GM23338 (cell line): ENCODE results near the gene LURAP1L. TPM values are rescaled to one million over a fixed set of nuclear protein-coding genes. Genes with fewer than 3 reads are reported as not detected.

Experiments
- ATAC-seq: fragments of 200-7000 bp; cut with Tn5 transposase; 3 replicates; pipeline ENCODE4 v1.9.1; 2020
- DNase-seq: peaks from one replicate; pipeline ENCODE4 v3.0.0-alpha.2; 2015; ENCODE audit warnings: low spot score
- H2AFZ ChIP-seq: fragments of 200-600 bp; sonication (generic); 2 replicates; pipeline ENCODE4 v1.8.0; 2016; ENCODE audit warnings: antibody characterized with exemption, mild to moderate bottlenecking, moderate library complexity
- H3F3A ChIP-seq: fragments of 200-600 bp; sonication (generic); replicated peaks from 2 replicates; pipeline ENCODE4 v1.8.0; 2017; ENCODE audit warnings: antibody characterized with exemption, mixed run types, low read depth
- H3K27ac ChIP-seq: fragments of 200-600 bp; sonication (generic); 2 replicates; pipeline ENCODE4 v1.6.1; 2016; ENCODE audit warnings: low read depth
- H3K27me3 ChIP-seq: fragments of 200-600 bp; sonication (generic); 2 replicates; pipeline ENCODE4 v1.8.0; 2016; ENCODE audit warnings: mild to moderate bottlenecking, mixed run types, moderate library complexity; ENCODE audit not compliant: insufficient read depth
- H3K36me3 ChIP-seq: fragments of 200-600 bp; sonication (generic); 2 replicates; pipeline ENCODE4 v1.8.0; 2016; ENCODE audit warnings: mild to moderate bottlenecking; ENCODE audit not compliant: insufficient read depth
- H3K4me1 ChIP-seq: fragments of 200-600 bp; sonication (generic); 2 replicates; pipeline ENCODE4 v1.8.0; 2016; ENCODE audit warnings: mild to moderate bottlenecking, moderate library complexity; ENCODE audit not compliant: insufficient read depth
- H3K4me2 ChIP-seq: fragments of 200-600 bp; sonication (generic); 2 replicates; pipeline ENCODE4 v1.7.1; 2017; ENCODE audit warnings: mixed run types
- H3K4me3 ChIP-seq: fragments of 200-600 bp; sonication (generic); 2 replicates; pipeline ENCODE4 v1.6.1; 2016; ENCODE audit warnings: mixed run types
- H3K79me2 ChIP-seq: fragments of 200-600 bp; sonication (generic); replicated peaks from 2 replicates; pipeline ENCODE4 v1.8.0; 2017; ENCODE audit warnings: mild to moderate bottlenecking; ENCODE audit not compliant: insufficient read depth
- H3K9me2 ChIP-seq: fragments of 200-600 bp; sonication (generic); 2 replicates; pipeline ENCODE4 v1.8.0; 2017; ENCODE audit not compliant: insufficient read depth
- H4K20me1 ChIP-seq: fragments of 200-600 bp; sonication (generic); replicated peaks from 2 replicates; pipeline ENCODE4 v1.8.0; 2017; ENCODE audit warnings: mild to moderate bottlenecking; ENCODE audit not compliant: insufficient read depth
- H3K27ac Mint-ChIP-seq: 2 replicates; pipeline ENCODE4 v1.8.0; 2020; ENCODE audit warnings: inconsistent platforms, mild to moderate bottlenecking, moderate library complexity, mixed read lengths
- H3K27me3 Mint-ChIP-seq: 3 replicates; pipeline ENCODE4 v1.8.0; 2022; ENCODE audit warnings: low read depth, mild to moderate bottlenecking, moderate library complexity, mixed read lengths, inconsistent platforms; ENCODE audit not compliant: insufficient read depth, poor library complexity
- H3K36me3 Mint-ChIP-seq: 3 replicates; pipeline ENCODE4 v1.8.0; 2021; ENCODE audit warnings: low read depth, mild to moderate bottlenecking, inconsistent platforms, moderate library complexity, mixed read lengths
- H3K4me1 Mint-ChIP-seq: 3 replicates; pipeline ENCODE4 v1.8.0; 2020; ENCODE audit warnings: mild to moderate bottlenecking, inconsistent platforms, mixed read lengths
- H3K4me3 Mint-ChIP-seq: 3 replicates; pipeline ENCODE4 v1.8.0; 2021; ENCODE audit warnings: moderate library complexity, mild to moderate bottlenecking, inconsistent platforms, mixed read lengths
- H3K9me3 Mint-ChIP-seq: 3 replicates; pipeline ENCODE4 v1.8.0; 2020; ENCODE audit warnings: moderate library complexity, mild to moderate bottlenecking, inconsistent platforms, mixed read lengths
- CREB1 ChIP-seq: fragments of 250-450 bp; sonication (Bioruptor Pico); IDR thresholded peaks from 2 replicates; pipeline ENCODE4 v1.5.0; 2020; ENCODE audit warnings: low read depth, mild to moderate bottlenecking, moderate library complexity
- CTCF ChIP-seq, 2 experiments: fragments of 200-600 bp in 1 of 2; sonication (generic) in 1 of 2; conservative IDR thresholded peaks; 2 replicates each; pipeline versions ENCODE4 v1.5.1 to v1.6.1; 2016 to 2017; ENCODE audit warnings: antibody characterized with exemption in 2 of 2, low read depth in 2 of 2, mild to moderate bottlenecking in 2 of 2, moderate library complexity in 1 of 2
- ETS1 ChIP-seq: IDR thresholded peaks from 2 replicates; pipeline ENCODE4 v1.6.1; 2016; ENCODE audit warnings: antibody characterized with exemption
- EZH2 ChIP-seq: fragments of 200-600 bp; sonication (generic); IDR thresholded peaks from one replicate; pipeline ENCODE4 v1.8.0; 2017; ENCODE audit warnings: antibody characterized with exemption, mild to moderate bottlenecking, low read depth; ENCODE audit not compliant: unreplicated experiment
- EZH2phosphoT487 ChIP-seq: fragments of 200-600 bp; sonication (generic); IDR thresholded peaks from one replicate; pipeline ENCODE4 v1.8.1; 2018; ENCODE audit warnings: antibody characterized with exemption; ENCODE audit not compliant: unreplicated experiment
- JUNB ChIP-seq: IDR thresholded peaks from one replicate; pipeline ENCODE4 v1.6.1; 2016; ENCODE audit warnings: antibody characterized with exemption; ENCODE audit not compliant: unreplicated experiment
- NANOG ChIP-seq: IDR thresholded peaks from 2 replicates; pipeline ENCODE4 v1.6.1; 2016; ENCODE audit warnings: antibody characterized with exemption, borderline replicate concordance
- POLR2AphosphoS5 ChIP-seq: IDR thresholded peaks from 2 replicates; pipeline ENCODE4 v1.6.1; 2016; ENCODE audit warnings: antibody characterized with exemption, low read depth
- REST ChIP-seq: IDR thresholded peaks from one replicate; pipeline ENCODE4 v1.6.1; 2018; ENCODE audit warnings: antibody characterized with exemption; ENCODE audit not compliant: unreplicated experiment
- STAT1 ChIP-seq: IDR thresholded peaks from one replicate; pipeline ENCODE4 v1.6.1; 2016; ENCODE audit warnings: antibody characterized with exemption; ENCODE audit not compliant: unreplicated experiment
- ZNF114 ChIP-seq: fragments of 250-450 bp; sonication (Bioruptor Pico); IDR thresholded peaks from 2 replicates; pipeline ENCODE4 v1.5.0; 2020; ENCODE audit warnings: mild to moderate bottlenecking, moderate library complexity
- ZNF331 ChIP-seq: fragments of 250-450 bp; sonication (Bioruptor Pico); IDR thresholded peaks from 2 replicates; pipeline ENCODE4 v1.5.0; 2020; ENCODE audit warnings: low read depth, mild to moderate bottlenecking, moderate library complexity
- polyA plus RNA-seq: library from polyadenylated mRNA; unstranded; fragments of >200 nt; fragmentation: Nextera tagmentation; extraction: Ambion mirVana; gene quantifications from 2 replicates; pipeline ENCODE4 v1.2.1, GENCODE V29; 2016
- total RNA-seq: library from RNA; depleted of rRNA; stranded (reverse); fragments of >200 nt; shearing (Covaris generic); gene quantifications from 2 replicates; pipeline ENCODE4 v1.2.3, GENCODE V29; 2014

The LURAP1L gene
- total and polyA plus RNA-seq, 2 experiments from 2014 or later, result 1.2 to 1.6 TPM

- TF ChIP-seq REST (no peak), POLR2AphosphoS5 (no peak), NANOG (no peak), EZH2 (no peak), STAT1 (no peak)
Measured at GRCh38 chr9:12739014-12739652, 35.7 kb upstream of the LURAP1L start (continued).

- H3K27ac Mint-ChIP-seq, result no peak overlapping the region
- no peak for ATAC-seq
- TF ChIP-seq NANOG (no peak), REST (no peak), ZNF331 (CRISPR knock-in tag) (no peak), STAT1 (no peak), ETS1 (no peak), CREB1 (no peak), EZH2phosphoT487 (no peak), EZH2 (no peak), ZNF114 (CRISPR knock-in tag) (no peak), CTCF (conservative IDR thresholded peaks at IDR 0.05; ENCODE audit: low read depth in 2 of 2) (no peak), JUNB (no peak)
Measured at GRCh38 chr9:12740845-12741244, 34.0 kb upstream of the LURAP1L start.

More at GRCh38 chr9:12740845-12741244, 34.0 kb upstream of the LURAP1L start:
- Histone ChIP-seq H3K27ac (no peak overlapping the region), H3K4me1 (no peaks in the 10 kb centered on the region), H3K79me2 (no peaks in the 10 kb centered on the region), H3K9me2 (no peaks in the 10 kb centered on the region), H2AFZ (0 out of 2 replicates have a peak overlapping the region, but pooled peaks have one; percentile 38), H3K36me3 (no peaks in the 10 kb centered on the region), H3K27me3 (no peaks in the 10 kb centered on the region), H3F3A (no peaks in the 10 kb centered on the region), H3K4me3 (no peak overlapping the region), H4K20me1 (no peaks in the 10 kb centered on the region), H3K4me2 (no peak overlapping the region)
- H3K4me3 Mint-ChIP-seq, result no peak overlapping the region
- no peaks in the 10 kb centered on the region for H3K36me3 Mint-ChIP-seq
- H3K9me3 Mint-ChIP-seq, result no peaks in the 10 kb centered on the region
- no peaks in the 10 kb centered on the region for H3K27me3 Mint-ChIP-seq
- no peak for DNase-seq
- no peaks in the 10 kb centered on the region for H3K4me1 Mint-ChIP-seq
